Measurements from ENCODE around the gene TIMP4. TPM values are rescaled to one million over a fixed set of nuclear protein-coding genes. Genes with fewer than 3 reads are reported as not detected.

The TIMP4 gene
- total RNA-seq = not detected

GRCh38 chr3:12158387-12159226 is at the start of gene TIMP4:
TSS of gene TIMP4 (minus strand) at chr3:12158912. CDS start at chr3:12158840, 72 bp downstream.

Other genes with a start within 250 kb of the TIMP4 start
- not detected for gene SYN2, start 154.5 kb downstream of the TIMP4 start, total RNA-seq
- under 1 TPM; 0.20 to 0.22 TPM for gene PPARG, start 130.2 kb upstream of the TIMP4 start, total RNA-seq